ENCODE results near the gene THAP4. TPM values are rescaled to one million over a fixed set of nuclear protein-coding genes. Genes with fewer than 3 reads are reported as not detected.
"Not testable (repeated sequence)": the region's sequence is repeated elsewhere in the genome, so short reads cannot be mapped to it uniquely, and the experiment has no call there.

THAP4 gene
- total RNA-seq, 2 experiments from 2014 or later: 45.1 to 48.9 TPM

GRCh38 chr2:241571821-241572620 is 64.9 kb downstream of the THAP4 start:
- CTCF ChIA-PET: no interaction called here
- ATAC-seq: no peak
- H3K27ac Mint-ChIP-seq: no peak overlapping the region
- no peaks in the 10 kb centered on the region for H3K4me1 Mint-ChIP-seq (ENCODE audit: low read depth)
- no peak for TF ChIP-seq CTCF (IDR thresholded peaks at IDR 0.05)
- intact Hi-C loops (cut with micrococcal nuclease): no loop called here
- POLR2A ChIA-PET: no interaction called here
- H3K9me3 Mint-ChIP-seq: no peaks in the 10 kb centered on the region
- H3K4me3 Mint-ChIP-seq: no peak overlapping the region
- no peaks in the 10 kb centered on the region for H3K36me3 Mint-ChIP-seq (ENCODE audit: low read depth)
- DNase-seq: no peak
- no peaks in the 10 kb centered on the region for H3K27me3 Mint-ChIP-seq

GRCh38 chr2:241570961-241571581 is 65.9 kb downstream of the THAP4 start:
- intact Hi-C loops (cut with micrococcal nuclease): no loop called here
- DNase-seq: no peak
- H3K36me3 Mint-ChIP-seq (ENCODE audit: low read depth): no peaks in the 10 kb centered on the region
- ATAC-seq: no peak
- H3K4me3 Mint-ChIP-seq: no peak overlapping the region
- TF ChIP-seq CTCF (IDR thresholded peaks at IDR 0.05): no peak
- H3K27me3 Mint-ChIP-seq: no peaks in the 10 kb centered on the region
- H3K9me3 Mint-ChIP-seq: no peaks in the 10 kb centered on the region
- H3K27ac Mint-ChIP-seq: no peak overlapping the region
- CTCF ChIA-PET: no interaction called here
- POLR2A ChIA-PET: no interaction called here
- no peaks in the 10 kb centered on the region for H3K4me1 Mint-ChIP-seq (ENCODE audit: low read depth)

GRCh38 chr2:241569831-241570281 is 67.1 kb downstream of the THAP4 start:
- ChIA-PET POLR2A (interaction anchor here (0.5 kb wide), 1 partner anchor 13 kb away, joined by 3 read pairs; no protein-coding TSS in a partner anchor), CTCF (no interaction called here)
- Mint-ChIP-seq H3K9me3 (no peaks in the 10 kb centered on the region), H3K4me3 (no peak overlapping the region), H3K4me1 (ENCODE audit: low read depth) (no peaks in the 10 kb centered on the region), H3K27me3 (no peaks in the 10 kb centered on the region), H3K36me3 (ENCODE audit: low read depth) (no peaks in the 10 kb centered on the region), H3K27ac (no peak overlapping the region)
- intact Hi-C loops (cut with micrococcal nuclease): no loop called here
- TF ChIP-seq CTCF (IDR thresholded peaks at IDR 0.05): no peak
- DNase-seq: no peak
- ATAC-seq: no peak

DNA sequence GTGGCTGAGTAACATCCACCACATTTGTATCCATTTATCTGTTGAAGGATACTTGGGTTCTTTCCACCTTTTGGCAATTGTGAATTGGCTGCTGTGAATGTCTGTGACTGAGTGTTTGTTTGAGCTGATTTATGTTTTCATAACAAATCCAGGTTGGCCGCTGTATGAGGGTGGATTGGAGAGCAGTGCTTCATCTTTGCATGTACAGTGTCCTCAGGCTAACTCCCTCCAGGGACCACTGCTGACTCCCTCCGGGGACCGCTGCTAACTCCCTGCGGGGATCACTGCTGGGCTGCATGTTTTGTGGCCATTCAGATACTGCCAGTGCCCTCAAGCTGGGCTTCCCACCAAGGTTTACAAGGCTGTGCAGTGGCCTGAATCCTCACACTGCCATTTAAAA is 68.2 kb downstream of the THAP4 start:
- ChIA-PET POLR2A (no interaction called here), CTCF (no interaction called here)
- no peak for TF ChIP-seq CTCF (IDR thresholded peaks at IDR 0.05)
- Mint-ChIP-seq H3K4me3 (no peak overlapping the region), H3K9me3 (no peaks in the 10 kb centered on the region), H3K27ac (no peak overlapping the region), H3K27me3 (no peaks in the 10 kb centered on the region), H3K36me3 (ENCODE audit: low read depth) (no peaks in the 10 kb centered on the region), H3K4me1 (ENCODE audit: low read depth) (no peaks in the 10 kb centered on the region)
- ATAC-seq (no peak), DNase-seq (no peak)
- intact Hi-C loops (cut with micrococcal nuclease): no loop called here

GRCh38 chr2:241567776-241568175 is 69.2 kb downstream of the THAP4 start:
- no peak for ATAC-seq
- CTCF ChIA-PET: no interaction called here
- DNase-seq: no peak
- Mint-ChIP-seq H3K27ac (no peak overlapping the region), H3K27me3 (no peaks in the 10 kb centered on the region), H3K4me1 (ENCODE audit: low read depth) (no peaks in the 10 kb centered on the region), H3K4me3 (no peak overlapping the region), H3K36me3 (ENCODE audit: low read depth) (no peaks in the 10 kb centered on the region), H3K9me3 (no peaks in the 10 kb centered on the region)
- POLR2A ChIA-PET: no interaction called here
- no peak for TF ChIP-seq CTCF (IDR thresholded peaks at IDR 0.05)
- intact Hi-C loops (cut with micrococcal nuclease): no loop called here

DNA sequence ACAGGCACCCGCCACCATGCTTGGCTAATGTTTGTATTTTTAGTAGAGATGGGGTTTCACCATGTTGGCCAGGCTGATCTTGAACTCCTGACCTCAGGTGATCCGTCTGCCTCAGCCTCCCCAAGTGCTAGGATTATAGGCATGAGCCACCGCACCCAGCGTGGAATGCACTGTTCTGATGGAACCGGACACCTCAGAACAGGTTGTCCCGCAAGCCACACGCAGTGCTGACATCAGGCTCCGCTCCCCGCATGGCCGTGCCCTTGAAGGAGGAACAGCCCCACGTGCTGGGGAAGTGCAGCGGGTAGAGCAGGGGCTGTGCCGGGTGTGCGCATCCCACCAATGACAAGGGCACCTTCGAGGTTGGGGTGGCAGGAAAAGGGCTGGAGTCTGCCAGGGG is 69.7 kb downstream of the THAP4 start:
- H3K36me3 Mint-ChIP-seq (ENCODE audit: low read depth); DNase-seq; CTCF ChIA-PET; H3K4me3 Mint-ChIP-seq; H3K27ac Mint-ChIP-seq; POLR2A ChIA-PET; intact Hi-C loops (cut with micrococcal nuclease); H3K27me3 Mint-ChIP-seq; H3K4me1 Mint-ChIP-seq (ENCODE audit: low read depth); ATAC-seq; H3K9me3 Mint-ChIP-seq: not testable (repeated sequence)
